T-helper 1 cell treated with Interleukin-12 subunit alpha and Interleukin-12 subunit beta and Interleukin-4 antibody, amounts not matched to agents 30 μg/mL and 1 μg/mL, for 36 hours (primary cell): ENCODE measurements around the gene PBX2.

Experiments
- H3K27ac Mint-ChIP-seq: one replicate; pipeline ENCODE4 v1.8.0; 2021; ENCODE audit warnings: mild to moderate bottlenecking, mixed read lengths
- H3K27me3 Mint-ChIP-seq: one replicate; pipeline ENCODE4 v1.8.0; 2021; ENCODE audit warnings: low read depth, mixed read lengths
- H3K36me3 Mint-ChIP-seq: one replicate; pipeline ENCODE4 v1.8.0; 2021; ENCODE audit warnings: low read depth, mixed read lengths
- H3K4me1 Mint-ChIP-seq: one replicate; pipeline ENCODE4 v1.8.0; 2021; ENCODE audit warnings: low read depth, mixed read lengths
- H3K4me3 Mint-ChIP-seq: one replicate; pipeline ENCODE4 v1.8.0; 2021; ENCODE audit warnings: mild to moderate bottlenecking, moderate library complexity, mixed read lengths
- H3K9me3 Mint-ChIP-seq: one replicate; pipeline ENCODE4 v1.8.0; 2021; ENCODE audit warnings: mixed read lengths

Gene PBX2, protein sequence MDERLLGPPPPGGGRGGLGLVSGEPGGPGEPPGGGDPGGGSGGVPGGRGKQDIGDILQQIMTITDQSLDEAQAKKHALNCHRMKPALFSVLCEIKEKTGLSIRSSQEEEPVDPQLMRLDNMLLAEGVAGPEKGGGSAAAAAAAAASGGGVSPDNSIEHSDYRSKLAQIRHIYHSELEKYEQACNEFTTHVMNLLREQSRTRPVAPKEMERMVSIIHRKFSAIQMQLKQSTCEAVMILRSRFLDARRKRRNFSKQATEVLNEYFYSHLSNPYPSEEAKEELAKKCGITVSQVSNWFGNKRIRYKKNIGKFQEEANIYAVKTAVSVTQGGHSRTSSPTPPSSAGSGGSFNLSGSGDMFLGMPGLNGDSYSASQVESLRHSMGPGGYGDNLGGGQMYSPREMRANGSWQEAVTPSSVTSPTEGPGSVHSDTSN

DNA sequence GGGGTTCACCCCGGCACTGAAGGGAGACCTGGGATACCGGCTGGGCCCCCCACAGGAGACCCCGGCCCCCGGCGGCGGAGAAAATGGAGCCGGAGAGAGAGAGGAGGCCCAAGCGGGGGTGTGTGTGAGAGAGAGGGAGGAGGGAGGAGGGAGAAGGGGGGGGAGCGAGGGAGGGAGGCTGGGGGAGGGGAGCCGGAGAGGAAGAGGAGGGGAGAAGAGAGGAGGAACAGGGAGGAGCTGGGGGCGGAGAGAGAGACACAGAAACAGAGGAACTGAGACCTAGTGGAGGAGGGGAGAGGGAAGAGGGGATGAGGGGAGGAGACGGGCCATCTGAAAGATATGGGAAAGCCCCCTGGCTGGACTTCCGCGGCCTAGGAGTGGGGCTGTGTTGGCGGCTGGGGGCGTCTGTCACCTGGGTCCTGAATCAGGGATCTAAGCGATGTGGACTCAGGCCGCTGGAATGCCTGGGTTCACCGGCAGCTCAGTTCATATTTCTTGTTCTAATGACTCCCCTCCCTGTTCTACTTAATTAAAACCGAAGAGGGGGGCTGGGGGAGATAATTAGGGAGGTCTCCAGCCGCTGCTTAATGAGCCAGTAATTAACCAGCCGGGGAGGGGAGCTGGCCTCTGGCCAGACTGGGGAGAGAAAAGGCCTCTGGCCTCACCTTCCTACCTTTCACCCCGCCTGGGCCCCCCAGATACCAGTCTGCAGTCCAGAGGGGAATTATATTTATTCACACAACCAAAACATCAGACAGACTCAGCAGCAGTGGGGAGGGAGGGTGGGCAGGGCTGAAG is at the start of gene PBX2:
TSS of gene PBX2 (minus strand) at position 149 of the 798 bp plus-strand sequence. CDS start 287 bp downstream, outside the sequence.
- Mint-ChIP-seq H3K9me3 (no peaks in the 10 kb centered on the region), H3K27me3 (no peaks in the 10 kb centered on the region), H3K4me1 (peaks cover 49% of the 10 kb centered on the region), H3K4me3 (peak within 1 kb of the TSS; percentile 99), H3K27ac (peak within 1 kb of the TSS; percentile 98), H3K36me3 (peaks cover 52% of the 10 kb centered on the region)

DNA sequence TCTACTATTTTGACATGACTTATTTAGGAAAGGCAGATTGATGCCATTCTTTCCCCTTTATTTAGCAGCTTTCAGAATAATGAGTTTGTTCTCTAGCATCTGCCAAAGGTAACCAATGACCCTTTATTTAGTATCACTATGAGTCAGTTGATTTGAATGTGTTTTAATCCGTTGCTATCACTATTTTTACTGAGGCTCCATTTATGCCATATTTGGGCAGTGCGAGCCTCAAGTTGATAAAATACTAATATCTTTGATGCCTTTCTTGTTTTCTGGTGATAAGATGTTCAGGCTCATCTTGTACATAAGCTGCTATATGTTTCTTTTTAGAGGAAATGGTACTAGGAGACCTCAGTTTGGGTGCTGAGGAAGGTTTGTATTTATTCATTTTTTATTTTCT is 49.5 kb upstream of the PBX2 start:
- Mint-ChIP-seq H3K36me3 (no peaks in the 10 kb centered on the region), H3K9me3 (no peaks in the 10 kb centered on the region)

DNA sequence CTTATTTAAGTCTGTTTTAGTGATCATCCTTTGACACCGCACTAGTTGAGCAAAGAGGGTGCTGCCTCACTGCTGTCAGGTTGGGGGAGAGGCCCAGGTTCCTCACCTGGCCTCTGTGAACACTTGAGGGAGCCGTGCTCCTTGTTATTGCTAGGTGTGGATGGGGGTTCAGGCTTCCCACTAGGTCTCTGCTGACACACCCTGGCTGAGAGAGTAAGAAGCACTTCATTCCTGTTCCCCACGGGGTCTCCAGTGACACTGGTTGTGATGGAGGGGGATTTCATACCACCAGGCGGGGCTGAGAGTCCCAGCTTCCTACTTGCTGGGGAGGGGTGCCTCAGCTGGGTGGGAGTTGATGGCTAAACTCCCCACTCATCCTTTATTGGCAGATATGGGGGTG is 44.9 kb upstream of the PBX2 start:
- H3K4me3 Mint-ChIP-seq = no peak overlapping the region
- no peak overlapping the region for H3K27ac Mint-ChIP-seq
- no peaks in the 10 kb centered on the region for H3K4me1 Mint-ChIP-seq
- no peaks in the 10 kb centered on the region for H3K9me3 Mint-ChIP-seq
- H3K36me3 Mint-ChIP-seq = no peaks in the 10 kb centered on the region
- peaks cover 12% of the 10 kb centered on the region for H3K27me3 Mint-ChIP-seq

More for the DNA sequence above, 49.5 kb upstream of the PBX2 start:
- Mint-ChIP-seq H3K27me3 (peaks cover 23% of the 10 kb centered on the region), H3K4me1 (peaks cover 15% of the 10 kb centered on the region), H3K4me3 (no peak overlapping the region), H3K27ac (no peak overlapping the region)

- H3K27ac Mint-ChIP-seq = no peak overlapping the region
These were observed 36.4 kb upstream of the PBX2 start for GRCh38 chr6:32226434-32226833.

DNA sequence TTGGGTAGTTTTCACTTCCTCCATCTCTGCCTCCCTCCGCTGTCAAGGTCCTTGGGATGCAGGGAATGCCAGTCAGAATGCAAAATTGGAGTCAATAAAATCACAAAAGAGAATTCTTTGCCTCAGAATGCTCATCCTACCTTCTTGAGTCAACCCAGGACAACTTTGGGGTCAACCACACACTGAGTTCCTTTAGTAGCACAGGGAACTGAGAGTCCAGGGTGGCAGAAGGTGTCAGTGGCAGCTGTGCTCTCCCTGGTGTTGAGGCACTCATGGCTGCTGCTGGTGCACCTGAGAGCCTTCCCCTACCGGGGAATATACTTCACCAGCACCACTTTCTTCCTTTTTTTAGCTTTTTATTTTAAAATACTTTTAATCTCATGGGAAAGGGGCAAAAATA is 34.7 kb upstream of the PBX2 start:
- H3K27ac Mint-ChIP-seq = no peak overlapping the region
- H3K27me3 Mint-ChIP-seq = peaks cover 1% of the 10 kb centered on the region
- H3K9me3 Mint-ChIP-seq = no peaks in the 10 kb centered on the region
- no peaks in the 10 kb centered on the region for H3K4me1 Mint-ChIP-seq
- no peaks in the 10 kb centered on the region for H3K36me3 Mint-ChIP-seq
- no peak overlapping the region for H3K4me3 Mint-ChIP-seq

More at GRCh38 chr6:32226434-32226833, 36.4 kb upstream of the PBX2 start:
- Mint-ChIP-seq H3K4me1 (no peaks in the 10 kb centered on the region), H3K9me3 (no peaks in the 10 kb centered on the region), H3K4me3 (no peak overlapping the region), H3K36me3 (no peaks in the 10 kb centered on the region), H3K27me3 (no peaks in the 10 kb centered on the region)

- Mint-ChIP-seq H3K4me1 (no peaks in the 10 kb centered on the region), H3K36me3 (no peaks in the 10 kb centered on the region), H3K9me3 (no peaks in the 10 kb centered on the region), H3K27ac (no peak within 1 kb of the TSS), H3K27me3 (peaks cover 8% of the 10 kb centered on the region), H3K4me3 (no peak within 1 kb of the TSS)
These were observed 33.5 kb upstream of the PBX2 start, which contains the start of gene NOTCH4 for GRCh38 chr6:32223258-32224235. TSS of gene NOTCH4 (minus strand) at chr6:32224067. CDS start at chr6:32223928, 139 bp downstream.

DNA sequence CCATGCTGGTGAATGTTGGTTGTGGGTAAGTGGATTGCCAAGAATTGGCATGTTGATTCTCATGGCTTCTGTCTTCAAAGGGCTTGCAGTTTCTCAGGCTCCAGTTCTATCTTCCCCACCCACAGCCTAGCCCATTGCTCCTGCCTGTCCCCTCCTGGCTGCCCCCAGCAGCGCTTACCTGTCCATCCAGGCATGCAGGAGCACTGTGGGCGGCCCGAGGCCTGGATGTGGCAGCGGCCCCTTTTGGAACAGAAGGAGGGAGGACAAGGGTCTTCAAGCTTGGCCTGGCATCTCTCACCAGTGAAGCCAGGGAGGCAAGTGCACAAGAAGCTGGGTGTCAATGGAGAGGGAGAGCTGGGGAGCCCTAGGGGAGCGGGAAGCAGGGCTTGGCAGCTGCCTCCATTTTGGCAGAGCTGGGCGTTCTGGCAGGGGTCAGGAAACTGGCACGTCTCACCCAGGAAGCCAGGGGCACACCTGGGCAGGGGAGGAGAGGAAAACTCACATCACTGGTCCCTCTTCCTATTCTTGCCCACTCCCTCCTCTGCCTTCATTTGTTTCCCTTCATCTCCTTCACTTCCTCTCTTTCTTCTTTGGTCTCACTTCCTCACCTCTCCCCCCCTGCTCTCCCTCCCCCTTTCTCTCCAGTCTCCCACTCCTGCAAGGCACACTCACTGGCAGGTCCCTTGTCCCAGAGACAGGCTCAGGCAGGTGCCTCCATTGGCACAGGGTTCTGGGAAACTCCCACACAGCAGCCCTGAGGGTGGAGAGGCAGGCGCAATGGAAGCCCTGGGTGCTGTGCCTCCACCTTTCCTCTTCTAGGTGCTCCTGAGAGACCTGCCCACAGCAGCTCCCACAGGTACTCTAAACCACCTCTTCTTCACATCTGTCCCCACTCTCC is 32.6 kb upstream of the PBX2 start:
- Mint-ChIP-seq H3K27ac (no peak overlapping the region), H3K9me3 (no peaks in the 10 kb centered on the region), H3K4me1 (no peaks in the 10 kb centered on the region), H3K4me3 (no peak overlapping the region), H3K36me3 (no peaks in the 10 kb centered on the region), H3K27me3 (peaks cover 8% of the 10 kb centered on the region)

- no peak overlapping the region for H3K27ac Mint-ChIP-seq
- peaks cover 2% of the 10 kb centered on the region for H3K4me1 Mint-ChIP-seq
- no peaks in the 10 kb centered on the region for H3K36me3 Mint-ChIP-seq
- no peak overlapping the region for H3K4me3 Mint-ChIP-seq
- peaks cover 11% of the 10 kb centered on the region for H3K27me3 Mint-ChIP-seq
- no peaks in the 10 kb centered on the region for H3K9me3 Mint-ChIP-seq
These were observed 30.0 kb upstream of the PBX2 start for GRCh38 chr6:32220021-32220420.

DNA sequence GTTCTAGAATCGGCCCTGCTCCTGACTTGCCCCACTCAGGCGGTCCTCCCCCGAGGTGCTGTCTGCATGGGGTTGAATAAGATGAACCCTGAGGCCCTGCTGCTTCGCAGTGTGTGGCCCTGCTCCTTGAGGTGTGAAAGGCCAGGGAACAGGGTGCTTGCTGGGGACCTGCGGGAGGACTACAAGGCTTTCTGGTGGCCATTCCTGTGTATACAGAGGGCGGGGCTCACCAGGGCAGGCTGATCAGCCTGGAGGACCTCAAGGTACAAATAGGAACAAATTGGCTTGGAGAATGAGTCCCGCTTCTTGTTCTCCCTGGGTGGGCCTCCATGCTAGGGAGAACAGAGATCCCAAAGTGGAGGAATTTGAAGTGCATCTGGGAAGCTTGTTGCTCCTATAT is 28.2 kb upstream of the PBX2 start:
- no peak overlapping the region for H3K27ac Mint-ChIP-seq
- no peak overlapping the region for H3K4me3 Mint-ChIP-seq
- peaks cover 11% of the 10 kb centered on the region for H3K27me3 Mint-ChIP-seq
- H3K36me3 Mint-ChIP-seq = no peaks in the 10 kb centered on the region
- peaks cover 2% of the 10 kb centered on the region for H3K4me1 Mint-ChIP-seq
- H3K9me3 Mint-ChIP-seq = no peaks in the 10 kb centered on the region

- no peaks in the 10 kb centered on the region for H3K36me3 Mint-ChIP-seq
- no peak overlapping the region for H3K27ac Mint-ChIP-seq
- H3K4me1 Mint-ChIP-seq = peaks cover 2% of the 10 kb centered on the region
- H3K4me3 Mint-ChIP-seq = no peak overlapping the region
- peaks cover 11% of the 10 kb centered on the region for H3K27me3 Mint-ChIP-seq
- no peaks in the 10 kb centered on the region for H3K9me3 Mint-ChIP-seq
These were observed 27.0 kb upstream of the PBX2 start for GRCh38 chr6:32216998-32217397.

GRCh38 chr6:32216285-32216684 is 26.3 kb upstream of the PBX2 start:
- Mint-ChIP-seq H3K27ac (no peak overlapping the region), H3K4me3 (no peak overlapping the region), H3K27me3 (peaks cover 11% of the 10 kb centered on the region), H3K9me3 (no peaks in the 10 kb centered on the region), H3K36me3 (no peaks in the 10 kb centered on the region), H3K4me1 (peaks cover 2% of the 10 kb centered on the region)

GRCh38 chr6:32215617-32216016 is 25.6 kb upstream of the PBX2 start:
- H3K4me1 Mint-ChIP-seq = peaks cover 2% of the 10 kb centered on the region
- H3K27ac Mint-ChIP-seq = no peak overlapping the region
- H3K4me3 Mint-ChIP-seq = no peak overlapping the region
- no peaks in the 10 kb centered on the region for H3K9me3 Mint-ChIP-seq
- peaks cover 11% of the 10 kb centered on the region for H3K27me3 Mint-ChIP-seq
- H3K36me3 Mint-ChIP-seq = no peaks in the 10 kb centered on the region

DNA sequence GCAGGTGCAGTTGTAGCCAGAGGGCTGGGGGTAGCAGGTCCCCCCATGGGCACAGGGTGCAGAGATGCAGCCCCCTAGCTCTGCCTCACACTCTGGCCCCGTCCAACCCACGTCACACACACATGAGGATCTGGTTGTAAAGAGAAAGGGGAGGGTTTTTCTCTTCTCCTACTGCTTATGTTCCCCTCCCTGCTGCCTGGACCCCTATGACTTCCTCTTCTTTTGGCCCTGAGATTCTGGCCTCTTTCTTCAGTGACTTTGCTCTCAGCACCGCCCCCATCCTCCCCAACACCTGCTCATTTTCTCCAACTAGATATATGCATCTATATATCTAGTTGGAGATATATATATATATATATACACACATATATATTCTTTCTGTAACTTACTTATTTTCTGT is 24.1 kb upstream of the PBX2 start:
- no peaks in the 10 kb centered on the region for H3K9me3 Mint-ChIP-seq
- H3K27me3 Mint-ChIP-seq = peaks cover 6% of the 10 kb centered on the region
- no peak overlapping the region for H3K4me3 Mint-ChIP-seq
- H3K27ac Mint-ChIP-seq = no peak overlapping the region
- H3K36me3 Mint-ChIP-seq = no peaks in the 10 kb centered on the region
- peaks cover 2% of the 10 kb centered on the region for H3K4me1 Mint-ChIP-seq
